Parathyroid adenoma (tissue), 2 donors: ENCODE measurements around the gene ZNF697.
A peak's percentile ranks its signal among the peaks of the same experiment; 100 is the strongest.

ENCODE experiments used
- H2AFZ ChIP-seq: fragments of 300-600 bp; sonication (generic); one replicate; pipeline ENCODE4 v1.7.0; 2017; ENCODE audit warnings: antibody characterized with exemption, mild to moderate bottlenecking
- H3K27ac ChIP-seq: fragments of 300-600 bp; sonication (generic); one replicate; pipeline ENCODE4 v1.7.0; 2017
- H3K27me3 ChIP-seq: fragments of 300-600 bp; sonication (generic); one replicate; pipeline ENCODE4 v1.7.0; 2017; ENCODE audit warnings: low read length; ENCODE audit not compliant: control insufficient read depth, insufficient read depth
- H3K36me3 ChIP-seq: fragments of 300-600 bp; sonication (generic); one replicate; pipeline ENCODE4 v1.7.0; 2017; ENCODE audit warnings: low read length; ENCODE audit not compliant: control insufficient read depth, insufficient read depth
- H3K4me1 ChIP-seq: fragments of 300-600 bp; sonication (generic); one replicate; pipeline ENCODE4 v1.7.0; 2017; ENCODE audit warnings: control low read depth
- H3K4me2 ChIP-seq: fragments of 300-600 bp; sonication (generic); one replicate; pipeline ENCODE4 v1.7.0; 2017; ENCODE audit warnings: low read length
- H3K4me3 ChIP-seq: fragments of 300-600 bp; sonication (generic); one replicate; pipeline ENCODE4 v1.7.0; 2017; ENCODE audit warnings: low read depth, low read length
- H3K79me2 ChIP-seq: fragments of 300-600 bp; sonication (generic); one replicate; pipeline ENCODE4 v1.7.0; 2017; ENCODE audit warnings: control low read depth
- H3K9ac ChIP-seq: fragments of 300-600 bp; sonication (generic); one replicate; pipeline ENCODE4 v1.7.0; 2017; ENCODE audit warnings: mild to moderate bottlenecking
- H3K9me3 ChIP-seq: fragments of 300-600 bp; sonication (generic); one replicate; pipeline ENCODE4 v1.7.0; 2017; ENCODE audit warnings: low read length; ENCODE audit not compliant: control insufficient read depth
- TF ChIP-seq, protein P1 (sequence below): fragments of 300-600 bp; sonication (generic); IDR thresholded peaks from one replicate; pipeline ENCODE4 v1.7.0; 2017; ENCODE audit warnings: antibody characterized with exemption, mild to moderate bottlenecking
- donor health status: primary hyperparathyroidism.

Gene ZNF697

DNA sequence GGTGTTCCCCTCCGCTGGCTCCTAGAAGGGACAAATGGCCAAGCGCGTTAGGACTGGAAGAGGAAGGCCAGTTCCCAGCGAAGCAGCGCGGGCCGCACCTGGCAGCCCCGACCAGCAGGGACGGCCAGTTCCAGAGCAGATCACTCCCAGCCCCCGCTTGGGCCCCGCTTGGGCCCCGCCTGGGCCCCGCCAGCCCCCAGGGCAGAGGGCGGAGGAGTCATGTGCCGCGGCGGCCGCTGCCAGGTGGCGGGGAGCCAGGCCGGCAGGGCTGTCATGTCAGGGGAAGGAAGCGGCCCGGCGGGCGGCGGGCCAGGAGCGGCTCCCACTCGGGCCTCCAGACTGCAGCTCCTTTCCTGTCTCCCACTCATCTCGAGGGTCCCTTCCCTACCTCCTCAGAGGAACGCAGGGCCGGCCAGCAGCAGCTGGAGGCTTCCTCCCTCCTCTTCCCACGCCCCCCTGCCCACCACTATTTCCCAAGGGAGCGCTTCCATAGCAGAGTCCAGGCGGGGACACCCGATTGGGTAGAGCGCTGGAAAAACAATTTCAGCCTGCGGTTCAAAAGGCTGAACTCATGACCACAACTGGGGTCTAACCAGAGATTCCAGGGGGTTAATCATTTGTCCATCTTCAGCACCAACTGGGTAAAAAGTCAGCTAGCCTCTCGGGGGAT is 16.5 kb downstream of the ZNF697 start:
- Histone ChIP-seq H3K36me3 (no peaks in the 10 kb centered on the region), H3K4me1 (peaks cover 25% of the 10 kb centered on the region), H3K4me2 (peak overlapping the region; percentile 52), H3K9me3 (no peaks in the 10 kb centered on the region), H3K4me3 (peak overlapping the region; percentile 35), H3K27me3 (no peaks in the 10 kb centered on the region), H3K79me2 (peaks cover 8% of the 10 kb centered on the region), H3K27ac (peak overlapping the region; percentile 74), H3K9ac (no peak overlapping the region), H2AFZ (peak overlapping the region; percentile 35)
- TF ChIP-seq, protein P1, sequence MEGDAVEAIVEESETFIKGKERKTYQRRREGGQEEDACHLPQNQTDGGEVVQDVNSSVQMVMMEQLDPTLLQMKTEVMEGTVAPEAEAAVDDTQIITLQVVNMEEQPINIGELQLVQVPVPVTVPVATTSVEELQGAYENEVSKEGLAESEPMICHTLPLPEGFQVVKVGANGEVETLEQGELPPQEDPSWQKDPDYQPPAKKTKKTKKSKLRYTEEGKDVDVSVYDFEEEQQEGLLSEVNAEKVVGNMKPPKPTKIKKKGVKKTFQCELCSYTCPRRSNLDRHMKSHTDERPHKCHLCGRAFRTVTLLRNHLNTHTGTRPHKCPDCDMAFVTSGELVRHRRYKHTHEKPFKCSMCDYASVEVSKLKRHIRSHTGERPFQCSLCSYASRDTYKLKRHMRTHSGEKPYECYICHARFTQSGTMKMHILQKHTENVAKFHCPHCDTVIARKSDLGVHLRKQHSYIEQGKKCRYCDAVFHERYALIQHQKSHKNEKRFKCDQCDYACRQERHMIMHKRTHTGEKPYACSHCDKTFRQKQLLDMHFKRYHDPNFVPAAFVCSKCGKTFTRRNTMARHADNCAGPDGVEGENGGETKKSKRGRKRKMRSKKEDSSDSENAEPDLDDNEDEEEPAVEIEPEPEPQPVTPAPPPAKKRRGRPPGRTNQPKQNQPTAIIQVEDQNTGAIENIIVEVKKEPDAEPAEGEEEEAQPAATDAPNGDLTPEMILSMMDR: no peak

DNA sequence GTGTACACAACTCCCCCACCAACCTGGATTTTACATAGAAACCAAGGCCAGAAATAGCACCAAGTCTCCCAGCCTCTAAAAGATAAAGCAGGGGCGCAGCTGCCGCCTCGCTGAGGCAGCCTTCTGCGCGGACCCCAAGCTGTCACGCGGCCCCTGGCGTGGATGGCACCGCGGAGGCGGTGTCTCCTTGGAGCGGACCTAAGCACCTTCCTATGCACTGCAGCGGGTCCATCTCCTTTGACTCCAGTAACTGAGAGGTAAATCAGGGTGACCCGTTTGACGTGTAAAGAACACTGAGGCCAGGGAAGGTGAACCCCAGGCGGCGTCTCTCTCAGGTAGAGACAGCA is 17.0 kb downstream of the ZNF697 start:
- no peak overlapping the region for H3K9ac ChIP-seq
- H3K4me1 ChIP-seq: peaks cover 25% of the 10 kb centered on the region

DNA sequence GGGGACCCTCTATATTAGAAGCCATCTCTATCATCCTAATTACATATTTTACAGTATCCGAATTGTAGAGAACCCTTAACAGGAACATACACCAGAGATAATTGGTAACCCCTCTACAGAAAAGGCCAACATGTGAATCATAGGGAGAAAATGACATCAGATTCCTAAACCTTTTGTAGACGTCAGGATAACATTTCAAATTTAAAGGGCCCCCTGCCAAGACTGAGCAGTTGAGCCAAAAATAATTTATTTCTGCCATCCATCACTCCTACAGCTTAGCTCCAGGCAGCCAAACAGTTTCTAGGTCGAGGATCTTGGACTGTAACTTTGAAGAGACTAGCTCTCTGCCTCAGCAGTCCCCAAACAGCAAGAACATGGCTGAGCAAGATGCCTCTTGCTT is 21.2 kb downstream of the ZNF697 start:
- Histone ChIP-seq H3K4me1 (peaks cover 5% of the 10 kb centered on the region), H3K27ac (no peak overlapping the region), H3K79me2 (peaks cover 8% of the 10 kb centered on the region), H2AFZ (no peak overlapping the region), H3K4me3 (no peak overlapping the region), H3K9ac (no peak overlapping the region), H3K4me2 (no peak overlapping the region), H3K36me3 (no peaks in the 10 kb centered on the region), H3K27me3 (no peaks in the 10 kb centered on the region), H3K9me3 (no peaks in the 10 kb centered on the region)
- TF ChIP-seq, protein P1: no peak

More for the DNA sequence above, 17.0 kb downstream of the ZNF697 start:
- Histone ChIP-seq H3K27me3 (no peaks in the 10 kb centered on the region), H3K9me3 (no peaks in the 10 kb centered on the region), H3K4me3 (peak overlapping the region; percentile 35), H3K36me3 (no peaks in the 10 kb centered on the region), H3K79me2 (peaks cover 8% of the 10 kb centered on the region), H3K4me2 (peak overlapping the region; percentile 52), H3K27ac (peak overlapping the region; percentile 74), H2AFZ (peak overlapping the region; percentile 35)
- TF ChIP-seq, protein P1: no peak

DNA sequence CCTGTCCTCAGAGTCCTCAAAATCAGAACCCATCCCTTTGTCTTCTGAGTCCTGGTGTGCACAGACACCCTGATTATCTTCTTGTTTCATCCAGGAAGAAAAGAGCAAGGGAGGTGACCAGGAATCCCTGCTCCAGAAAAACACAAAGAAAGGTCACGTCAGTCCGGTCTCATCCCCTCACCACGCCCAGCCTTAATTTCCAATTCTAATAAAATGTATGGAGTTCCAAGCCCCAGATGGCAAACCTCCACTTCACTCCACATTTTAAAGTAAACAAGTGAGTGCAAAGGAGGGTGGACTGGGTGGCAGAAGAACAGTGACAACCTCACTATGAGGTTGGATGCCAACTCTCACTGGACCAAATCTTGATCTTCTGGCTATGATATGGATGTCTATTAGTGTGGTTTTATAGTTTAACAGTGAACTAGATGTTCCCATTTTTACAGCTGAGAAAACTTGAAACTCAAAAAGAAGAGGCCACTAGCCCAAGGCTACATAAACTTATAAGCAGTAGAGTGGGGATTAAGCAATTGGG is 22.0 kb downstream of the ZNF697 start:
- no peak overlapping the region for H3K4me2 ChIP-seq
- no peaks in the 10 kb centered on the region for H3K36me3 ChIP-seq
- H2AFZ ChIP-seq: no peak overlapping the region
- H3K27me3 ChIP-seq: no peaks in the 10 kb centered on the region
- TF ChIP-seq, protein P1: no peak
- no peak overlapping the region for H3K4me3 ChIP-seq
- H3K27ac ChIP-seq: no peak overlapping the region
- peaks cover 8% of the 10 kb centered on the region for H3K79me2 ChIP-seq
- peaks cover 3% of the 10 kb centered on the region for H3K4me1 ChIP-seq
- no peaks in the 10 kb centered on the region for H3K9me3 ChIP-seq
- H3K9ac ChIP-seq: no peak overlapping the region

DNA sequence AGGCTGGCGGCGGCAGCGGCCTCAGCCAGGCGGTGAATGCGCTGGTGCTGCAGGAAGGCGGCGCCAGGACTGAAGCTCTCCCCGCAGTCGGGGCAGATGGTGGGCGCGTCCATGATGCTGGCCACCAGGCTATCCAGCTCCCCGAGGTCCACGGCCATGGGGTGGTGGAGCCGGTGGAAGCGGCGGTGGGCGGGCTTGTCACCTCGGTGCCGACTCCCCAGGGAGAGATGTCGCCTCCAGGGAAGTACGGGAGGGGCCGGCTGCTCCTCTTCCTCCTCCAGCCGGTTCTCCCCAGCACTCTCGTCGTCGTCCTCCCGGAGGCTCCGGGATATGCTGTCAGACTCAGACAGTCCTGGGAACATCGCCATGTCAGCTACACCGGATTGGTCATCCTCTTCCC is 24.4 kb downstream of the ZNF697 start:
- Histone ChIP-seq H3K4me1 (peaks cover 3% of the 10 kb centered on the region), H3K4me2 (no peak overlapping the region), H3K4me3 (no peak overlapping the region), H3K36me3 (no peaks in the 10 kb centered on the region), H3K9me3 (no peaks in the 10 kb centered on the region), H2AFZ (no peak overlapping the region), H3K79me2 (no peaks in the 10 kb centered on the region), H3K27ac (no peak overlapping the region), H3K9ac (no peak overlapping the region), H3K27me3 (no peaks in the 10 kb centered on the region)
- TF ChIP-seq, protein P1: no peak
